Kidney capillary endothelial cell (primary cell): ENCODE measurements around the gene SHROOM2.
A peak's percentile ranks its signal among the peaks of the same experiment; 100 is the strongest.

ENCODE experiments used
- DNase-seq: peaks from one replicate; pipeline ENCODE4 v3.0.0-alpha.2; 2018; ENCODE audit warnings: low spot score

Gene SHROOM2

GRCh38 chrX:9864011-9864410, 77.8 kb downstream of the SHROOM2 start:
- no peak for DNase-seq

- DNase-seq, result peak; percentile 53
Measured at GRCh38 chrX:9865804-9866472, 79.7 kb downstream of the SHROOM2 start.

- DNase-seq, result no peak
Measured at GRCh38 chrX:9866633-9867032, 80.4 kb downstream of the SHROOM2 start.

- DNase-seq, result no peak
Measured at GRCh38 chrX:9867226-9867625, 81.0 kb downstream of the SHROOM2 start.

GRCh38 chrX:9867753-9868152, 81.5 kb downstream of the SHROOM2 start:
- DNase-seq, result no peak

GRCh38 chrX:9871701-9872268, 85.6 kb downstream of the SHROOM2 start:
- DNase-seq, result no peak

GRCh38 chrX:9873360-9873759, 87.1 kb downstream of the SHROOM2 start:
- no peak for DNase-seq

GRCh38 chrX:9873952-9874351, 87.7 kb downstream of the SHROOM2 start:
- no peak for DNase-seq

- DNase-seq, result no peak
Measured at GRCh38 chrX:9874483-9874882, 88.3 kb downstream of the SHROOM2 start.

GRCh38 chrX:9875801-9876200, 89.6 kb downstream of the SHROOM2 start:
- DNase-seq, result no peak

- DNase-seq, result no peak
Measured at GRCh38 chrX:9876201-9876600, 90.0 kb downstream of the SHROOM2 start.

- no peak for DNase-seq
Measured at GRCh38 chrX:9878146-9878820, 92.1 kb downstream of the SHROOM2 start.

- DNase-seq, result no peak
Measured at GRCh38 chrX:9880237-9880636, 94.0 kb downstream of the SHROOM2 start.

- no peak for DNase-seq
Measured at GRCh38 chrX:9880870-9881269, 94.6 kb downstream of the SHROOM2 start.

- no peak for DNase-seq
Measured at GRCh38 chrX:9882669-9883446, 96.6 kb downstream of the SHROOM2 start.

GRCh38 chrX:9884031-9884779, 98.0 kb downstream of the SHROOM2 start:
- DNase-seq, result no peak

- DNase-seq, result peak; percentile 47
Measured at GRCh38 chrX:9885150-9885549, 98.9 kb downstream of the SHROOM2 start.

GRCh38 chrX:9887659-9888297, 101.5 kb downstream of the SHROOM2 start:
- no peak for DNase-seq

- no peak for DNase-seq
Measured at GRCh38 chrX:9888953-9889470, 102.8 kb downstream of the SHROOM2 start.

- no peak for DNase-seq
Measured at GRCh38 chrX:9890681-9891091, 104.5 kb downstream of the SHROOM2 start.

GRCh38 chrX:9895225-9895912, 109.1 kb downstream of the SHROOM2 start:
- DNase-seq, result no peak
